GM12891 (cell line): ENCODE measurements around the gene KCNH1.

Experiments
- POLR2A ChIP-seq: IDR thresholded peaks from 2 replicates; pipeline ENCODE4 v1.6.1; 2011; ENCODE audit warnings: low read depth, low read length, control low read depth
- POLR2AphosphoS5 ChIP-seq: IDR thresholded peaks from 2 replicates; pipeline ENCODE4 v1.6.1; 2011; ENCODE audit warnings: low read depth, low read length, control low read depth
- TAF1 ChIP-seq: IDR thresholded peaks from 2 replicates; pipeline ENCODE4 v1.6.1; 2011; ENCODE audit warnings: low read depth, low read length, control low read depth

DNA sequence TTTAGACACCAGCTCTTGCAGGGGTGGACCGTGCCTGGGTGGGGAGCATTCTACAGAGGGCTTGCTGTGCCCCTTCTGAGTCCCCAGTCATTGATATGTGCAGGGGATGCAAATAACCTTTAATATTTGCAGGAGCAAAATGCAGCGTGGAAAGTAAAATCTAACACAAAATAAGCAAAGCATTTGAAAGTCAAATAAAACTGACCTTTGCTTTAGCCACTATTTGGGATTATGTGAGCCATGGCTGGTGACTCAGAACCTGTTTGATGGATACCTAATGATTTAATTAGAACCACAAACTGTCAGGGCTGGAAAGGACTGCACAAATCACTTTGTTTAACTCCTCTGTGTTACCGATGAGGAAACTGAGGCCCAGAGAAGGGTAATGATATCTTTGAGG, 427.7 kb downstream of the KCNH1 start:
- TF ChIP-seq POLR2A (no peak), TAF1 (no peak), POLR2AphosphoS5 (no peak)
